IMR-90 (cell line): Measurements from ENCODE around the gene LARP1B. TPM values are rescaled to one million over a fixed set of nuclear protein-coding genes. Genes with fewer than 3 reads are reported as not detected.

Experiments used
- ATAC-seq: fragments of 200-7000 bp; cut with Tn5 transposase; 2 replicates; pipeline ENCODE4 v1.9.1; 2020; ENCODE audit warnings: low read depth, mild to moderate bottlenecking, moderate library complexity
- BruUV-seq: library from RNA; stranded (reverse); fragments of 400-500 nt; replicated peaks from 2 replicates; lab custom pipeline; 2021; lab: Mats Ljungman, UMichigan
- CTCF ChIA-PET: fragments of 300-600 bp; formaldehyde crosslinking; extraction: SDS; loops from one replicate; lab custom pipeline; 2021; ENCODE audit warnings: antibody characterized with exemption; lab: Yijun Ruan, JAX
- POLR2A ChIA-PET: fragments of 300-600 bp; sonication (Branson Sonifier 250); formaldehyde crosslinking; loops from one replicate; lab custom pipeline; 2022; ENCODE audit warnings: antibody characterized with exemption; ENCODE audit not compliant: unreplicated experiment; lab: Charles Lee
- DNase-seq: peaks from one replicate; pipeline ENCODE4 v3.0.0; 2013
- H2AFZ ChIP-seq: replicated peaks from 2 replicates; pipeline ENCODE3; 2013; ENCODE audit warnings: low read length, mild to moderate bottlenecking; ENCODE audit not compliant: poor library complexity
- H2AK5ac ChIP-seq: 2 replicates; pipeline ENCODE4 v1.6.1; 2013; ENCODE audit warnings: low read depth, low read length, inconsistent platforms
- H2AK9ac ChIP-seq: replicated peaks from 2 replicates; pipeline ENCODE3; 2013; ENCODE audit warnings: mild to moderate bottlenecking, low read depth, low read length, moderate library complexity; ENCODE audit not compliant: poor library complexity
- H2BK120ac ChIP-seq: 2 replicates; pipeline ENCODE4 v1.6.1; 2013; ENCODE audit warnings: low read depth, low read length, inconsistent platforms
- H2BK15ac ChIP-seq: 3 replicates; pipeline ENCODE4 v1.6.1; 2013; ENCODE audit warnings: low read depth, low read length, inconsistent platforms
- H2BK20ac ChIP-seq: 2 replicates; pipeline ENCODE4 v1.6.1; 2013; ENCODE audit warnings: low read depth, mild to moderate bottlenecking, inconsistent platforms, low read length, moderate library complexity
- H2BK5ac ChIP-seq: 2 replicates; pipeline ENCODE4 v1.6.1; 2013; ENCODE audit warnings: mild to moderate bottlenecking, low read depth, low read length, inconsistent platforms; ENCODE audit not compliant: poor library complexity, severe bottlenecking
- H3K14ac ChIP-seq: replicated peaks from 2 replicates; pipeline ENCODE4 v1.6.1; 2013; ENCODE audit warnings: low read depth, low read length, inconsistent platforms
- H3K18ac ChIP-seq: 2 replicates; pipeline ENCODE4 v1.6.1; 2013; ENCODE audit warnings: low read depth, low read length, control low read depth
- H3K23ac ChIP-seq: 2 replicates; pipeline ENCODE4 v1.6.1; 2013; ENCODE audit warnings: low read depth, low read length, inconsistent platforms
- H3K27ac ChIP-seq: 2 replicates; pipeline ENCODE4 v1.5.1; 2013; ENCODE audit warnings: mild to moderate bottlenecking, control low read depth, low read length; ENCODE audit not compliant: insufficient read depth
- H3K27me3 ChIP-seq: 2 replicates; pipeline ENCODE4 v1.6.1; 2013; ENCODE audit warnings: low read length; ENCODE audit not compliant: control insufficient read depth, insufficient read depth
- H3K36me3 ChIP-seq: 2 replicates; pipeline ENCODE4 v1.6.1; 2013; ENCODE audit warnings: low read length, mixed read lengths; ENCODE audit not compliant: control insufficient read depth, insufficient read depth
- H3K4ac ChIP-seq: 2 replicates; pipeline ENCODE4 v1.6.1; 2013; ENCODE audit warnings: low read depth, low read length, inconsistent platforms
- H3K4me1 ChIP-seq: 2 replicates; pipeline ENCODE4 v1.6.1; 2013; ENCODE audit warnings: low read length, mixed read lengths; ENCODE audit not compliant: control insufficient read depth, insufficient read depth
- H3K4me2 ChIP-seq: 2 replicates; pipeline ENCODE4 v1.6.1; 2013; ENCODE audit warnings: low read depth, mild to moderate bottlenecking, control low read depth, low read length, moderate library complexity
- H3K4me3 ChIP-seq: 2 replicates; pipeline ENCODE4 v1.5.1; 2013; ENCODE audit warnings: low read depth, mild to moderate bottlenecking, control low read depth, low read length, moderate library complexity; ENCODE audit not compliant: insufficient read depth
- H3K56ac ChIP-seq: 2 replicates; pipeline ENCODE4 v1.6.1; 2013; ENCODE audit warnings: low read length, inconsistent platforms; ENCODE audit not compliant: insufficient read depth; ENCODE audit errors: extremely low read depth
- H3K79me1 ChIP-seq, 2 experiments: 2 replicates each; pipeline ENCODE4 v1.6.1; 2013; ENCODE audit warnings: low read length in 2 of 2, inconsistent platforms in 1 of 2, low read depth in 1 of 2
- H3K9ac ChIP-seq: 2 replicates; pipeline ENCODE4 v1.6.1; 2013; ENCODE audit warnings: low read depth, low read length, control low read depth
- H3K9me1 ChIP-seq: 2 replicates; pipeline ENCODE4 v1.6.1; 2013; ENCODE audit warnings: low read length, inconsistent platforms; ENCODE audit not compliant: insufficient read depth
- H3K9me3 ChIP-seq: 2 replicates; pipeline ENCODE4 v1.6.1; 2013; ENCODE audit warnings: low read length; ENCODE audit not compliant: control insufficient read depth, insufficient read depth
- H4K20me1 ChIP-seq: 2 replicates; pipeline ENCODE4 v1.6.1; 2013; ENCODE audit warnings: low read length, inconsistent platforms; ENCODE audit not compliant: insufficient read depth
- H4K5ac ChIP-seq: 2 replicates; pipeline ENCODE4 v1.6.1; 2013; ENCODE audit warnings: mild to moderate bottlenecking, low read depth, low read length, control low read depth
- H4K8ac ChIP-seq, 2 experiments: 2 replicates each; pipeline ENCODE4 v1.6.1; 2013; ENCODE audit warnings: low read depth in 2 of 2, low read length in 2 of 2, control low read depth in 1 of 2, inconsistent platforms in 1 of 2
- H4K91ac ChIP-seq: 2 replicates; pipeline ENCODE4 v1.6.1; 2013; ENCODE audit warnings: low read depth, low read length, inconsistent platforms; ENCODE audit not compliant: insufficient read depth
- BHLHE40 ChIP-seq: fragments of 150-350 bp; IDR thresholded peaks from 2 replicates; pipeline ENCODE4 v1.6.1; 2016; ENCODE audit warnings: mild to moderate bottlenecking, low read depth, low read length
- CHD1 ChIP-seq: IDR thresholded peaks from 2 replicates; pipeline ENCODE4 v1.6.1; 2012; ENCODE audit warnings: low read depth, low read length, improper control_type of control experiment
- MAFK ChIP-seq: IDR thresholded peaks from 2 replicates; pipeline ENCODE4 v1.6.1; 2012; ENCODE audit warnings: low read depth, low read length, improper control_type of control experiment
- MAZ ChIP-seq: IDR thresholded peaks from 2 replicates; pipeline ENCODE4 v1.6.1; 2012; ENCODE audit warnings: low read depth, mild to moderate bottlenecking, low read length, improper control_type of control experiment, moderate library complexity, borderline replicate concordance
- POLR2A ChIP-seq: IDR thresholded peaks from 2 replicates; pipeline ENCODE4 v1.6.1; 2012; ENCODE audit warnings: mild to moderate bottlenecking, low read depth, low read length
- RCOR1 ChIP-seq: IDR thresholded peaks from 2 replicates; pipeline ENCODE4 v1.6.1; 2012; ENCODE audit warnings: mild to moderate bottlenecking, low read length, improper control_type of control experiment; ENCODE audit not compliant: insufficient replicate concordance
- RFX5 ChIP-seq: IDR thresholded peaks from 2 replicates; pipeline ENCODE4 v1.8.0; 2012; ENCODE audit warnings: low read depth, mild to moderate bottlenecking, low read length, moderate library complexity
- SMC3 ChIP-seq: fragments of 150-350 bp; IDR thresholded peaks from 2 replicates; pipeline ENCODE4 v1.6.1; 2016; ENCODE audit warnings: low read depth, mild to moderate bottlenecking, antibody characterized with exemption, low read length, moderate library complexity
- WGBS, 2 experiments: methylation state at CpG; one replicate each; pipeline versions ENCODE4 v1.1.5 to v1.1.7; 2013; ENCODE audit warnings: missing lambda C conversion rate in 2 of 2; ENCODE audit not compliant: insufficient read length in 1 of 2; ENCODE audit errors: extremely low coverage in 2 of 2; 5-methylcytosine and 5-hydroxymethylcytosine counted together
- dilution Hi-C: fragments of 300-500 bp; cut with HindIII; formaldehyde crosslinking; loops from one replicate; pipeline ENCODE4 v1.14.3; 2018; ENCODE audit warnings: low sequenced_read_pairs; ENCODE audit not compliant: unreplicated experiment
- in situ Hi-C: fragments of 300-500 bp; cut with MboI; formaldehyde crosslinking; loops from 3 replicates; pipeline ENCODE4 v1.14.3; 2019; ENCODE audit warnings: low sequenced_read_pairs, inconsistent platforms, mixed read lengths
- intact Hi-C: fragments of 100-400 bp; cut with micrococcal nuclease; formaldehyde crosslinking; loops from 2 replicates; pipeline ENCODE4 v1.10.0; 2022
- polyA plus RNA-seq, 3 experiments: library from polyadenylated mRNA; depleted of rRNA; stranded (reverse); fragments of >200 nt; gene quantifications; 2 replicates each; pipeline ENCODE4 v1.2.3, GENCODE V29; 2012; ENCODE audit warnings: low replicate concordance in 1 of 3
- total RNA-seq: library from RNA; depleted of rRNA; stranded (reverse); fragments of >200 nt; gene quantifications from 2 replicates; pipeline ENCODE4 v1.2.3, GENCODE V29; 2012
- TF ChIP-seq, protein P1 (sequence below): conservative IDR thresholded peaks from 2 replicates; pipeline ENCODE4 v1.5.1; 2012; ENCODE audit warnings: mild to moderate bottlenecking, low read depth, low read length, improper control_type of control experiment

LARP1B gene
- total and polyA plus RNA-seq, 2 of the 4 experiments (the other 2 are of a cell fraction): 8.8 to 11.1 TPM

DNA sequence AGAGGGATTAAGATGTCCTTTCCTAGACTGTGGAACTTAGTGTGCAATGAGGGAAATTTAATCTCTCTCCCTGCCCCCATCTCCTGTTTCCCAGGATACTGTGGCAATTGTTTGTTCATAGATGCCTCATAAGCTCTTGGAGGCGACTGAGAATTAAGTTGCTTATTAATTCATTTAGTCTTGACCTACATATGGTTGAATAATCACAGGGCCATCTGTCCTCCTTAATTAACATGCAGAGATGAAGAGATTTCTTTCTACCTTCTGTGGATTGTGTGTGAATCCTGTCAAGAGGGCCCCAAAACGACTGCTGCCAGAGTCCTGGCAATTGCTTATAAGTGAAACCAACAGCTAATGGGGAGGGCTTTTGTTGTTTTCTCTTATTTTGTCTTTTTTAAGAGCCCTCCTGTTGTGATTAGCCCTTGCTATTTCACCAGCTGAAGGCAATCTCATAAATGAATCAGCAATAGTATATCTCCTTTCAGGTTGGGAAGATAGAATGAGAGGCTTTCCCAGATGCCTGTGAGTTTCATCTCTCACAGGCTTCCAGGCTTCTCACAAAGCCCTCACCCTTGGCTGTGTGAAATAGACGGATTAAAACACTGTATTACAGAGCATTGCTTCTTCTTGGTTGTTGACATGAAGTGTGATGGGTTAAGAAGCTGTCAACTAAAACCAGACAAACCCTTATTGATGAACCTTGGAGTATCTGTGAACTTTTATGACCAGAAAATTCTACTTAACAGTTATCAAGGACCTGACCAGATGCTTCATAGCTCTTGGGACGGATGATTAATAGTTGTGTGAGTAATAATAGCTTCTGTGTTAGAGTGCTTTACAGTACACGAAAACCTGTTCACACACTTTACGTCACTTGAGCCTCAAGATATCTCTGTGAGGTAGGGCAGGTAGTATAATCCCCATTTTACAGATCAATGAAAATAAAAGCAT, 168.0 kb downstream of the LARP1B start:
- H2BK5ac ChIP-seq: peak overlapping the region; percentile 27
- in situ Hi-C loops (no loop called here), dilution Hi-C loops (no loop called here), intact Hi-C loops (loop anchor here (5.0 kb wide), 1 partner anchor 158 kb away; no protein-coding TSS in a partner anchor)
- peaks cover 2% of the 10 kb centered on the region; the same call in 1 of the 2 replicates for H3K9me1 ChIP-seq
- H2BK15ac ChIP-seq: peak overlapping the region; percentile 36; the same call in 1 of the 3 replicates
- peak overlapping the region in 1 of 2 experiments; percentile 31; a peak in 2 of 4 replicates for H4K8ac ChIP-seq
- peaks cover 17% of the 10 kb centered on the region for H3K4me1 ChIP-seq
- H3K4me2 ChIP-seq: peak overlapping the region; percentile 41; the same call in 1 of the 2 replicates
- peak overlapping the region; percentile 48 for H2BK20ac ChIP-seq
- TF ChIP-seq POLR2A: no peak
- no peak for TF ChIP-seq RCOR1
- TF ChIP-seq, protein P1, sequence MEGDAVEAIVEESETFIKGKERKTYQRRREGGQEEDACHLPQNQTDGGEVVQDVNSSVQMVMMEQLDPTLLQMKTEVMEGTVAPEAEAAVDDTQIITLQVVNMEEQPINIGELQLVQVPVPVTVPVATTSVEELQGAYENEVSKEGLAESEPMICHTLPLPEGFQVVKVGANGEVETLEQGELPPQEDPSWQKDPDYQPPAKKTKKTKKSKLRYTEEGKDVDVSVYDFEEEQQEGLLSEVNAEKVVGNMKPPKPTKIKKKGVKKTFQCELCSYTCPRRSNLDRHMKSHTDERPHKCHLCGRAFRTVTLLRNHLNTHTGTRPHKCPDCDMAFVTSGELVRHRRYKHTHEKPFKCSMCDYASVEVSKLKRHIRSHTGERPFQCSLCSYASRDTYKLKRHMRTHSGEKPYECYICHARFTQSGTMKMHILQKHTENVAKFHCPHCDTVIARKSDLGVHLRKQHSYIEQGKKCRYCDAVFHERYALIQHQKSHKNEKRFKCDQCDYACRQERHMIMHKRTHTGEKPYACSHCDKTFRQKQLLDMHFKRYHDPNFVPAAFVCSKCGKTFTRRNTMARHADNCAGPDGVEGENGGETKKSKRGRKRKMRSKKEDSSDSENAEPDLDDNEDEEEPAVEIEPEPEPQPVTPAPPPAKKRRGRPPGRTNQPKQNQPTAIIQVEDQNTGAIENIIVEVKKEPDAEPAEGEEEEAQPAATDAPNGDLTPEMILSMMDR: no peak
- TF ChIP-seq MAZ: no peak
- no peak for TF ChIP-seq RFX5
- no peak for TF ChIP-seq SMC3
- TF ChIP-seq BHLHE40: no peak
- TF ChIP-seq MAFK: no peak
- no peak for TF ChIP-seq CHD1
- no TSS peak for BruUV-seq
- POLR2A ChIA-PET: no interaction called here
- no peaks in the 10 kb centered on the region for H4K20me1 ChIP-seq
- H3K14ac ChIP-seq: 0 out of 2 replicates have a peak overlapping the region, but pooled peaks have one; percentile 27
- H2AFZ ChIP-seq: no peak overlapping the region
- DNase-seq (peak; percentile 62), ATAC-seq (0 out of 2 replicates have a peak, but pooled peaks have one; percentile 33)
- H3K23ac ChIP-seq: no peak overlapping the region
- CTCF ChIA-PET: interaction anchor here (0.5 to 0.7 kb wide), 3 partner anchors 12 to 165 kb away, joined by 3 read pairs; no protein-coding TSS in a partner anchor
- H3K4ac ChIP-seq: peak overlapping the region; percentile 17; the same call in 1 of the 2 replicates
- H3K9ac ChIP-seq: no peak overlapping the region
- peak overlapping the region; percentile 61; the same call in 1 of the 2 replicates for H4K91ac ChIP-seq
- no peak overlapping the region for H3K4me3 ChIP-seq
- no peak overlapping the region for H2AK5ac ChIP-seq
- peak overlapping the region; percentile 67 for H2BK120ac ChIP-seq
- H3K36me3 ChIP-seq: no peaks in the 10 kb centered on the region
- H3K27me3 ChIP-seq: no peaks in the 10 kb centered on the region
- peak overlapping the region; percentile 86 for H3K18ac ChIP-seq
- no peaks in the 10 kb centered on the region for H3K9me3 ChIP-seq
- no peak overlapping the region for H2AK9ac ChIP-seq
- H3K56ac ChIP-seq: no peak overlapping the region
- peak overlapping the region; percentile 79 for H4K5ac ChIP-seq
- no peaks in the 10 kb centered on the region; a peak in 1 of 4 replicates for H3K79me1 ChIP-seq
- WGBS, 2 experiments: no CpG with 5 or more reads among the region's 6 CpGs
- peak overlapping the region; percentile 56; the same call in 1 of the 2 replicates for H3K27ac ChIP-seq
